Putamen (tissue), 1 donor: ENCODE results near the gene MYH14.

ENCODE experiments used
- DNase-seq: peaks from one replicate; pipeline ENCODE4 v3.0.0-alpha.2; 2016; ENCODE audit warnings: low spot score

MYH14 gene

DNA sequence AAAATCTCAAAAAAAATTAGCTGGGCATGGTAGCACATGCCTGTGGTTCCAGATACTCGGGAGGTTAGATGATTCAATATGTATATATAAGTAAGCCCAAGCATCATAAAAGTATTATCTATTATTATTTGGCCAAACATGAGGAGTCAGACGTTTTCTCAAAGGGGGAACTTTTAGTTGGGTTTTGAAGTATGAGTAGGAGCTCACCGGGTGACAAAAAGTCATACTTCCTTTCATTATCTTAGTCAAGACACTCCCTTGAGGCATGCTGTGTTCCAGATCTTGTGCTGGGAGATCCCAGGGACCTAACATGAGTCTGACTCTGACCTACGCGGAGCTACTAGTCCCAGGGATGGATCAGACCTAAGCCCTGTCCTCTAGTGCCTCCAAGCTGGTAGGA, 8.2 kb upstream of the MYH14 start:
- DNase-seq, result no peak

DNA sequence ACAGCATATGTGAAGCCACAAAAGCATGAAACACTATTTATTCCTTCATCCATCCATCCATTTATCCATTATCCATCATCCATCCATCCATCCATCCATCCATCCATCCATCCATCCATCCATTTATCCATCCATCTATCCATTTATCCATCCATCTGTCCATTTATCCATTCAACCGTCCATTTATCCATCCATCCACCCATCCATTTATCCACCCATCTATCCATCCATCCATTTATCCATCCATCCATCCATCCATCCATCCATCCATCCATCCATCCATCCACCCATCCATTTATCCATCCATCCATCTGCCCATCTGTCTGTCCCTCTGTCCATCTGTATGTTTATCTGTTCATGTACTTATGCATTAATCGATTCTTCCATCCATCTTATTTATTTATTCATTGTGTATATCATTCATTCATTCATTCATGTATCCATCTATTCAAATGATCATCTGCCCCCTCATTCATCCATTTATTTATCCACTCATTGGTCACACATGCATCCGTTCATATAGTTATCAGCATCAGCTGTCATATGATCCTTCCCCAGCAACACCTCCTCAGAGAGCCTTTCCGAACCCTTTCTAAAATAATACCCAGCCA, 7.0 kb upstream of the MYH14 start:
- no peak for DNase-seq

DNA sequence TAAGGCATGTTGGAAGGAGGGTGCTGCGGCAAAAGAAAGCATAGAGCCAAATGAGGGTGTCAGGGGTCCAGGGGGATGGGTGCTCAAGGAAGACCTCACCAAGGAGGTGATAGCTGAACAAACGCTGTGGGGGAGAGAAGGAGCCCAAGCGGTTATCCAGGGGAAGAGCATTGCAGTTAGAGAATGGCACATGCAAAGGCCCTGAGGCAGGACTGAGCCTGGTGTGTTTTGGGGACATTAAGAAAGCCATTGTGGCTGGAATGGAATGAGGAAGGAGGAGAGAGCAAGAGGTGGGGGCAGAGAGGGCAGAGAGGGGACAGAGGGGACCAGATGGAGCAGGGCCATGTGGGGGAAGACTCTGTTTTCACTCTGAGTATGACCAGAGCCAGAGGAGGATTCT, 6.1 kb upstream of the MYH14 start:
- DNase-seq, result no peak

DNA sequence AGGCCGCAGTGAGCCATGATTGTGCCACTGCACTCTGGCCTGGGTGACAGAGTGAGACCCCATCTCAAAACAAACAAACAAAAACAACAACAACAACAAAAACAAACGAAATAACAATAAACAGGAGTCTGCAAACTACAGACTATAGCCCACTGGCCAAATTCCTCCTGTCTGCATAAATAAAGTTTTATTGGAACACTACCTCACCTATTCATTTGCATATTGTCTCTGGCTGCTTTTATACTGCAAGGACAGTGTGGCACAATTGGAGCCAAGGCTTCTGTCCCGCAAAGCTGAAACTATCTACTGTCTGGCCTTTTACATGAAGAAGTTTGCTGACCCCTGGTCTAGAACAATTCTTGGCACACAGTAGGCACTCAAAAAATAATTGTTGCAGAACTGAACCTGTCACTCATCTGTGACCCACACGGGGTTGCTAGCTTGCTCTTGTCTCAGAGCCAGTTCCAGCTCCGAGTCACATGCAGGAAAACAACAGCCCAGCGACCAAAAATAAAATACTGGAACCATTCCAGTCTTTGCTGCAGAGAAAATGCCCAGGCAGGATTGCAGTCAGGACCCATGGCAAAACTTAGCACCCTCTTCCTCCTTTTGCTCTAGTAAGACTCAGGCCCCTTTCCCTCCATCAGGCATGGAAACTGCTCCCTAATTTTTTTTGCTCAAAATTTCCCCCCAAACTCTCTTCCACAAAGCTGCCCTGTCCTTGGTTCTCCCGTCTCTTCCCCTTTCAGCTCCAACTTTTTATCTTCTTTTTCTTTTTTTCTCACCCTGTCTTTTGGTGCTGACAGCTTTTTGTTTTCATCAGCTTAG, 4.8 kb upstream of the MYH14 start:
- DNase-seq, result peak; percentile 15

DNA sequence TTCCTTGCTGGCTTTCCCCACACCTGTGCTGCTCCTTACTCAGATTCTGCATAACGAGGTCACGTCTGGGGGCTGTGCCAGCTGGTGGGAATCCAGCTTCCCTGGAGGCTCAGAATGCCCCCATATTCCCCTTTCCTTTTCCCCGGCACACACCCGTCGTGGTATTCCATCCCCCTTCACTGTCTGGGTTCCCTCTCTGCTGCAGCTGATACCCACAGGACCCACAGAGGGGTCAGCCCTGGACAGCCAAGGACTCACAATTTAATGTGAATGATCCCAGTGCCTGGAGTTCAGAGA, 4.2 kb upstream of the MYH14 start:
- DNase-seq, result no peak

DNA sequence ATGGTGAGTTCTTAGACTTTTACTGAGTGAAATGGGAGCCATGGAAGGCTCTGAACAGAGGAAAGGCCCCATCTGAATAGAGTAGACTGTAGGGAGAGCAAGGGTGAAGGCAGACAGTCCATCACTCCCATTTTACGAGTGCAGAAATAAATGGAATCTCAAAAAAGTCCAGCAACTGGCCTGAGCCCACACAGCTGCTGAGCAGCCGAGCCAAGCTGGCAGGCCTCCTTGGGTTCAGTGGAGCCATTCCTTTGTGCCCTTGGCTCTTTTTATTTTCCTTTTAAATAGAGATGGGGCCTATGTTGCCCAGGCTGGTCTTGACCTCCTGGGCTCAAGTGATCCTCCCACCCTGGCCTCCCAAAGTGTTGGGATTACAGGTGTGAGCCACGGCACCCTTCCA, 1.0 kb upstream of the MYH14 start:
- DNase-seq, result peak; percentile 21

DNA sequence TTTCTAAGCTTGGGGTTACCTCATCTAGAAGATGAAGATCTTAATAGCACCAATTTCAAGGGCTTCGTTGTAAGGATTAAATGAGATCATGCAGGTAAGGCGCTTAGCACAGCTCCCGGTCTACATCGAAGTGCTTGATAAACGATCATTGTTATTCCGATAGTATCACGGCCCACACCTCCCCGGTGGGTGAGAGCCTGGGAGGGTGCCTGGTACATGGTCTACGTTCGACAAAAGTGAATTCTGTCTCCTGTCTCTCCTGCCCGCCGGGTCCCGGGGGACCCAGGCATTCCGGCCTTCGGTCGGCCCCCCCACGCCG, 501 bp upstream of the MYH14 start:
- DNase-seq, result no peak

DNA sequence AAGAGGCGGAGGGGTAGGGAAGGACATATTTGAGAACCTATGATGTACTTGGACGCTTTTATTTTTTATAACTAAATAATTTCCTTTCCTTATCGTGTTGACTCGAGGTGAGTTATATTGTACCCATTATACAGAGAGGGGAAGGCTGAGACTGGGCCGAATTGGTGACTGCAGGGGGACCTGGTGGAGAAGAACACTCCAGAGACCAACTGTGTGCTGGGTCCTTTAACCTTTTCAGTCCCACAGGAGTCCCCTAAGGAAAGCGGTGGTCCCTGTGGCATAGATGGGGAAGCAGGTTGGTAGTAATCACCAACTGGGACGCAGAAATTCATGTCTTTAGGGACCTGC, 633 bp downstream of the MYH14 start:
- DNase-seq, result no peak

DNA sequence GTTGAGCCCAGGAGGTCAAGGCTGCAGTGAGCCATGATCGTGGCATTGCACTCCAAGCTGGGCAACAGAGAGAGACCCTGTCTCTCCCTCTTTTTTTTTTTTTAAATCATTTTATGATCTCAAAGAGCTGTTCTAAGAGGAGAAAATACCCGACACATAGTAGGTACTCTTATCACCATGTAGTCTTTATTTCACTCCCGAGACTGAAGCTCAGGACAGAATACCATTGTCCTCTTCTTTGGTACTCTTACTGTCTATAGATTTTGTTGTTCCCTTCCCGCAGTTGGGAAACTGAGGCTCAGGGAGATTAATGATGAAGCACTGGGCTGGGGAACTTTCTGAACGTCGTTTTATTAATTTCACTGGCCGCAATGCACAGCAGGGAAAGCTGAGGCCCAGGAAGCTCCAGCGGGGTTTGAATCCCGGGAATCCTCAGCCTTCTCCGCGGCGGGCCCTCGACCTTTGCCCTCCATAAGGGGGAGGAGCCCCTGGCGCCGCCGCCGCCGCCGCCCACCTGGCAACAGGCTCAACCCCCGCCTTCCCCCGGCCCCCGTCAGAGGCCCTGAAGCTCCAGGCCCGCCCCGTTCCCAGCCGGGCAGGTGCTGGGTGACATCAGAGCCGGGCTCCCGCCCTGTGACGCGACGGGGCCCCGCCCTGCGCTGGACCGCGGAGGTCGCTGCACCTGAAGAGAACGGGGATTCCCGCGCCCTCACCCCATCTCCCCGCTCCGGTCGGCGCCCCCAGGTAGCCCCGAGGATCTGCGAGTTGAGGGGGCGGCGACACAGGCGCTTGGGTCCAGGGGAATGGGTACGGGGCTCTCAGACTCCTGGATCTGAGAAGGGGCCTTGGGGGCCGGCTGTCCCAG, 1.6 kb downstream of the MYH14 start:
- DNase-seq, result no peak

DNA sequence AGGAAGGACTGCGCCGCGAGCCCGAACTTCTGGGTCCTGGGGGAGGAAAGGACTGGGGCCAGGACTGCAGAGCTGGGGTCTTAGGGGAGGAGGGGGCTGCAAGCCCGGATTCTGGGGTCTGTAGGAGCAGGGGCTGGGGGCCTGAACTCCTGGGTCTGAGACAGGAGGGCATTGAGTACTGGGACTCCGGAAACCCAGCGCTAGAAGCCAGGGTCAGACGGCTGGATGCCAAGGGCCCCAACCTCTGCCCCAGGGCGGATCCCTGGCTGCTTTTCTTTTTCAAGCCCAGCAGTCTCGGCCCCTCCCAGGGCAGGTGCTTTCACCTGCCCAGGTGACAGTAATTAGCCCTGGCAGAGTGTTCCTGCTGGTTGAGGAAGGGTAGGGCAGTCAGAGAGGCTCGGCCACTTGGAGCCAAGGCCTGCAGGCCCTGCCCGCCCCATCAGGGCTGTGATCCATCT, 2.3 kb downstream of the MYH14 start:
- no peak for DNase-seq

DNA sequence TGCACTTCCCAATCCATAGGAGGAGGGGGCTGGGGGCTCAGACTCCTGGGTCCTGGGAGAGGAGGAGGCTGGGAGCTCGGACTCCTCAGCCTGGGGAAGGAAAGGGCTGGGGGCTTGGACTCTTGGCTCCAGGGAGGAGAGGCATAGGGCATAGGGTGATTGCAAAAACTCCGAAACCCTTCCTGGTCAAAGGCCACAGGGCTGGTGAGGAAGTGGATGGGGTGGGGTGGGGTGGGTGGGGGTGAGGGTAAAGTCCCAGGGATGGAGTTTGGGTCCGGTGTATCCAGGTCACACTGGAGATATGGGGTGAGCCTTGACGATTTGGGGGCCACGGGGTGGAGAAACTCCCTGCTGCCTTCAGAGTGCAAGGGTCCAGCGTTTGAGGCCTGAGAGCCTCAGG, 2.8 kb downstream of the MYH14 start:
- no peak for DNase-seq

DNA sequence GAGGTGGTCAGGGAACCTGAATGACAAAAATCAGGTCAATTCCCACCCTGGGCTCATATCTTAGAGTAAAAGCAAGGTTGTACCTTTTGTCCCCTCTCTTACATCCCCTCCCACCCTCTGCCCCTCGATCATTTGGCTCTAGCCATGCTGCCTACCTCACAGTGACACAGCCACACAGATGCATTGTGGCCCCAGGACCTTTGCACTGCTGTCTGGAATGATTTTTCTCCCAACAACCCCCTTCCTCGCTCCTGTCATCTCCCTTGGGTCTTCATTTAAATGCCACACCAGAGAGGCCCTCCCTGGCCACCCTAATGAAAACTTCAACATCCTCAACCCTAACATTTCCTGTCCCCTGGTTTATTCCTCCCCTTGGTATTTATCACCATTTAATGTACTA, 4.3 kb downstream of the MYH14 start:
- no peak for DNase-seq

DNA sequence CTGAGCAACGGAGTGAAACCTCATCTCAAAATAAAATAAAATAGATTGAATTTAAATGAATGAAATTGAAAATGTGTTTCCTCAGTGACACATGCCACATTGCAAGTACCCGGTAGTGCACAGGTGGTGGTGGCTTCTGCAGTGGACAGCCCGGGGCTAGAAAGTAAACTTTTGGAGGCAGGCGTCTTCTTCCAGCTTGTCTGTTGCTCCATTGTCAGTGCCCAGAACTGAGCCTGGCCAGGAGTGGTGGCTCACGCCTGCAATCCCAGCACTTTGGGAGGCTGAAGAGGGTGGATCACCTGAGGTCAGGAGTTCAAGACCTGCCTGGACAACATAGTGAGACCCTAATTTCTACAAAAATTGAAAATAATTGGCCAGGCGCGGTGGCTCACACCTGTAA, 5.7 kb downstream of the MYH14 start:
- DNase-seq, result no peak

DNA sequence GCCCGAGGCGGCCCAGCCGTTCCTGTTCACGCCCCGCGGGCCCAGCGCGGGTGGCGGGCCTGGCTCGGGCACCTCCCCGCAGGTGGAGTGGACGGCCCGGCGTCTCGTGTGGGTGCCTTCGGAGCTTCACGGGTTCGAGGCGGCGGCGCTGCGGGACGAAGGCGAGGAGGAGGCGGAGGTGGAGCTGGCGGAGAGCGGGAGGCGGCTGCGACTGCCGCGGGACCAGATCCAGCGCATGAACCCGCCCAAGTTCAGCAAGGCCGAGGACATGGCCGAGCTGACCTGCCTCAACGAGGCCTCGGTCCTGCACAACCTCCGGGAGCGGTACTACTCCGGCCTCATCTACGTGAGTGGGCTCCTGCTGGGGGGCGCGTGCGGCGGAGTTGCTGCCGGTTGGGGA, 7.0 kb downstream of the MYH14 start:
- DNase-seq, result no peak

DNA sequence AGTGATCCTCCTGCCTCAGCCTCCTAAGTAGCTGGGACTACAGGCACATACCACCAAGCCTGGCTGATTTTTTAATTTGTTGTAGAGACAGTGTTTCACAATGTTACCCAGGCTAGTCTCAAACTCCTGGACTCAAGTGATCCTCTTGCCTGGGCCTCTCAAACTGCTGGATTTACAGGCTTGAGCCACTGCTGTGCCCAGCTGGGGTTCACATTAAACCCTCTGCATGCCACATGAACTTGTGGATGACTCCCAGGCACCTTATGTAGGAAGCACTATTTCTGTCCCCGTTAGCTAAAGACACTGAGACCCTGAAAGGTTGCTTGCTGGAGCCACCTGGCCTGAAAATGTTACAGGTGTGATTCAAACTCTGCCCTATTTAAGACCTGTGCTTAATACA, 10.5 kb downstream of the MYH14 start:
- DNase-seq, result no peak

DNA sequence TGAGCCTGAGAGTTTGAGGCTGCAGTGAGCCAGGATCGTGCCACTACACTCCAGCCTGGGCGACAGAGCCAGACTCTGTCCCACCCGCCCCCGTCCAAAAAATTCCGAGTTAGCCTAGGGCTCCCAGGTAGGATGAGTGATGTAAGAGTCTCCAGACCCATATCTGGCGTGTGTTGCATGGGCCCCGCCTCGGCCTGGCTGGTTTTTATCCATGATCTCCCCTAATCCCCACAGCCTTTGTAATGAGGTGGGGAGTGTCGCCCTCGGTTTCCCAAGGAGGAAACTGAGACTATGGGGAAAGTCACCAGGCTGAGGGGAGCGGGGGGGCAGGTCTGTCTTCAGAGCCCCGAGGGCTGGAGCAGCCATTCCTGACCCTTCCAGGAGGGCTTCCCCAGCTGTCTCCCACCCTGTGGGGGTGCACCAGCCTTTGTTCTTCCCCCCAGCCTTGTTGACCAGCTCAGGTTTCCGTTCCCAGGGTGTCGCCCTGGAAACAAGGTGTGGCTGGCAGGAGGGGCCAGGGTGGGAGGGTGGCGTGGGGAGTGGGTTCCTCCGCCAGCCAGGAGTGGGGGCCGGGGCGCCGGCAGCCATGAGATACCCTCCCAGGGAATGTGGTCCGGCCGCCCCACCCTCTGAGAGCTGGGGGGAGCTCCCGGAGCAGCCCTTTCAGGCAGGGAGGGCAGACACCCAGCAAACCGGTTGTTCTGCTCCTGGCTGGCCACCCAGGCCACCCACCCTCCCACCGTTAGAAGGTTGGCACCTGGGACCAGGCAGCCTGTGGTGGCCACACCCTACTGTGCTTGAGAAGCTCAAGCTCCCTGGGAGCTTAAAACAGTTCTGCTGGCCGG, 11.5 kb downstream of the MYH14 start:
- no peak for DNase-seq

DNA sequence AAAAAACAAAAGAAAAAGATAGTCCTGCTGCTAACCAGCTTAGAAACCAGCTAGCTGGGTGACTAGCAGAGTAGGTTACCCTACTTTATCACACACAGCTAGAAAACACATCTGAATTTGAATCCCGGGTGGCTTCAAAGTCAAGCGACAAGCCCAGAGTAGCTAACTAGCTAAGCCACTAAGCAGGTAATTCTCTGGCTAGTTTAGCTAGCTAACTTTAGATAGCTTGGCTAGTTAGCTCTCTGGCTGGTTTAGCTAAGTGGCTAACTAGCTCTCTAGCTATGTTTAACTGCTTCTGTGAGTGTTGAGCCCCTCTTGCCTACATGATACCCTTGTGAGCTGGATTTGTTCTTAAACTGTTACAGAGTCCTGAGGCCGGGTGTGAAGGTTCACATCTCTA, 12.4 kb downstream of the MYH14 start:
- DNase-seq, result no peak

DNA sequence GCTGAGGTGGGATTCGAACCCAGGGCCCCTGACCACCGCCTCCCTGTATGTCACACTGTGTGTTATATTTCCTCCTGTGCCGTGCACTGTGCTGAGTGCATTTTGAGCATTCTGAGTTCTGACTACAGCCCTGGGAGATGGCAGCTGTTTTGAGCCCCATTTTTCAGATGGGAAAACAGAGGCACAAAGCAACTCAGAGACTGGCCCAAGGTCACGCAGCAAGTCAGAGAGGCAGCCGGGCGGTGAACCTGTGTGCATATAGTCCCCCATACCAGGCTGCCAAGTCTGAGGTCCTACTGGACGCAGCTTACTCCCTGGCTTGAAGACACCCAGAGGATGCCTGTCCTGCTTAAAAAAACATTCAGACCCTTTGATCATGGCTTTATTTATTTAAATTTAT, 17.7 kb downstream of the MYH14 start:
- DNase-seq, result no peak

DNA sequence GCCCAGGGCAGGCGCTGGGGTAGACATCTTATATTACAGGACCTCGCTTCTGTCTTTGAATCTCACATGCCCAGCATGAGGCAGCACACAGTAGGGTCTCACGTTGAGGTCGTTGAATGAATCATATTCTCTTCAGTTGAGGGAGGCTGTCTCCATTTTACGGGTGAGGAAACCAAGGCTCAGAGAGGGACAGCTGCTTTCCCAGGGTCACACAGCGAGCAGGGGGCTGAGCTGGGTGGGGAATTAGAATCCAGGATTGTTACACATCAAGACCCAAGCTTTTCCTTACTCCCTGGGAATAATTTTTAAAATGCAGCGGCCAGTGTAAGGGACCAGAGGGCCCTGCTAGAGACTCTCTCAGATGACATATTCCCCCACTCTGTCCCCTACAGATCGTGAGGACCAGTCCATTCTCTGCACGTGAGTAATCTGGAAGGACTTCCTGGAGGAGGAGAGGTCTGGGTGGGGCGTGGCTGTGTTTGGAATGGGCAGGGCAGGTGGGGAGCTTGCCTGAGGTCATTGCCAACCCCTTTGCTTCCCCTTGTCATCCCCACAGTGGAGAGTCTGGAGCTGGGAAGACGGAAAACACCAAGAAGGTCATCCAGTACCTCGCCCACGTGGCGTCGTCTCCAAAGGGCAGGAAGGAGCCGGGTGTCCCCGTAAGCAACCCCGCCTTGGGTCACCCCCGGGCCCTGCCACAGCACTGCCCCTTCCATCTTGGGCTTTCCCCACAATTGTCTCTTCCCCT, 19.4 kb downstream of the MYH14 start:
- no peak for DNase-seq

DNA sequence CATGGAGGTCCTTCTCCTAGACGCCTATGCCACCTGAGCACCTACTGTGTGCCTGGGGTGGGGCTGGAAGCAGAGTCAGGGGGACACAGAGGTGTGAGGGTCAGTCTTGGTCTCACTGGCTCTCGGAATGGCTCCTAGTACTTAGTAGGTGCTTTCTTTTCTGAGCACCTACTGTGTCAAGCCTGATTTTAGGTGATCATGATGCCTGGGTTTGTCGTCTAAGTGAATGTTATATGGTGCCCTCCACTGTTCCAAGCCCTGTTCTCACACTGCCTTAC, 20.0 kb downstream of the MYH14 start:
- DNase-seq, result no peak

DNA sequence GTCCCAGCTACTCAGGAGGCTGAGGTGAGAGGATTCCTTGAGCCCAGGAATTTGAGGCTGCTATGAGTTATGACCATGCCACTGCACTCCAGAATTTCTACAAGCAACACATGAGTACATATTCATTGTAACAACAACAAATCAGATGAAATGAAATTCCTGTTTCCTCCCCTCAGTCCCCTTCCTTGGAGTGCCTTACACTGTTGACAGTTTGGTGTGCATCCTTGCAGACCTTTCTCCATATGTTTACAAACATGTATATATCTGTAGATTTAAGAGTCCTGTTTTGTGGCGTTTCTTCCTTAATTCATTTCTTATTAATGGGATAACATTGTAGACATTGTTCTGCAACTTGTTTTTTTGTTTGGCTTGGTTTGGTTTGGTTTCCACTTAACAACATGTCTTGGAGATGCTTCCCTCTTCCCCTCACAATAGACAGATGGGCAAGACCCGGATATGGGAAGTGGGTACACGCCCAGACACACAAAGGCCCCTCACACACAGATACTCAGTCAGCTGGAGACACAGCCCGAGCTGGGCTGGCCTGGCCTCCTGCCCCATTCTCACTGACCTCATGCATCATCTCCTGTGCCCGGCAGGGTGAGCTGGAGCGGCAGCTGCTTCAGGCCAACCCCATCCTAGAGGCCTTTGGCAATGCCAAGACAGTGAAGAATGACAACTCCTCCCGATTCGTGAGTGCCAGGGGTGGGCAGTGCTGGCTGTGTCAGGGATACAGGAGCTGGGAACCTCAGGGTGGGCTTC, 21.7 kb downstream of the MYH14 start:
- DNase-seq, result peak; percentile 57
